ENCODE measurements around the gene ADAM20. TPM values are rescaled to one million over a fixed set of nuclear protein-coding genes. Genes with fewer than 3 reads are reported as not detected.

Gene ADAM20
- total and polyA plus RNA-seq, 8 donors, result 0.08 to 0.72 (median 0.32) TPM

- no peak for TF ChIP-seq CTCF (IDR thresholded peaks at IDR 0.05)
- Histone ChIP-seq H3K4me3 (no peak overlapping the region), H3K4me1 (no peaks in the 10 kb centered on the region), H3K9me3 (no peaks in the 10 kb centered on the region), H3K27ac (no peak overlapping the region), H3K36me3 (no peaks in the 10 kb centered on the region), H3K27me3 (no peaks in the 10 kb centered on the region)
- 73 to 77% methylated on average over 2 of the region's 2 CpGs for WGBS, 2 donors
- DNase-seq (no peak), FAIRE-seq (no peak), ATAC-seq (no peak)
- intact Hi-C loops (cut with DNase I), result no loop called here
These were observed 61.0 kb downstream of the ADAM20 start for GRCh38 chr14:70473825-70474224.

Other genes starting within 250 kb of the ADAM20 start
- 10 to 100 TPM; 16.1 to 23.2 (median 20.6) TPM for gene COX16, start 175.3 kb downstream of the ADAM20 start, total RNA-seq
- gene COX16, start 175.3 kb downstream of the ADAM20 start, polyA plus RNA-seq, result 10 to 100 TPM; 29.0 to 35.6 TPM
- gene SYNJ2BP, start 117.9 kb downstream of the ADAM20 start, total RNA-seq, result 10 to 100 TPM in 5 of 6 donors, 1 to 10 TPM in 1; 7.5 to 20.5 (median 13.4) TPM
- gene SYNJ2BP, start 117.9 kb downstream of the ADAM20 start, polyA plus RNA-seq, result 1 to 10 TPM; 5.0 to 7.0 TPM
- under 1 TPM in 1 of 6 donors, not detected in 5; 0.09 TPM for gene ADAM21, start 82.8 kb downstream of the ADAM20 start, total RNA-seq
- under 1 TPM in 1 of 2 donors, not detected in 1; 0.05 TPM for gene ADAM21, start 82.8 kb downstream of the ADAM20 start, polyA plus RNA-seq
- gene MED6, start 65.7 kb upstream of the ADAM20 start, total RNA-seq, result 10 to 100 TPM; 10.4 to 15.8 (median 12.6) TPM
- 10 to 100 TPM in 1 of 2 donors, 1 to 10 TPM in 1; 6.4 to 13.8 TPM for gene MED6, start 65.7 kb upstream of the ADAM20 start, polyA plus RNA-seq
- 1 to 10 TPM in 3 of 6 donors, under 1 TPM in 3; 0.59 to 4.0 (median 1.00) TPM for gene TTC9, start 106.9 kb upstream of the ADAM20 start, total RNA-seq
- gene TTC9, start 106.9 kb upstream of the ADAM20 start, polyA plus RNA-seq, result under 1 TPM; 0.84 to 0.96 TPM

All from pancreas (tissue), 10 donors.